ENCODE data around the gene NDUFB6.

DNA sequence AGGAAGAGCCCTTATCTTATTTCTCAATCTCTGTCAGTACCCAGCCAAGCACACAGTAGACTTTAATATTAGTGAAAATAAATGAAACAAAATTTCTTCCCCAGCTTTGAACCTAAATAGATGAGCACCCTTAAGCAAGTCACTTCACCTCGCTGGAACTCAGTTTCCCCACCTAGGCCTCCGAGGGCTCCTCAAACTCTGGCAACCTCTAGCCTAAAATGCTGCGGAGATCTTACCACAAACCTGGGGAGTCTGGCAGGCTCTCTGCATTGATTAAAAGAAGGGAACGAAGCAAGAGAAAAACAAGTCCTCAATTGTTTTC, 47.3 kb downstream of the NDUFB6 start:
- TF ChIP-seq, protein P1, sequence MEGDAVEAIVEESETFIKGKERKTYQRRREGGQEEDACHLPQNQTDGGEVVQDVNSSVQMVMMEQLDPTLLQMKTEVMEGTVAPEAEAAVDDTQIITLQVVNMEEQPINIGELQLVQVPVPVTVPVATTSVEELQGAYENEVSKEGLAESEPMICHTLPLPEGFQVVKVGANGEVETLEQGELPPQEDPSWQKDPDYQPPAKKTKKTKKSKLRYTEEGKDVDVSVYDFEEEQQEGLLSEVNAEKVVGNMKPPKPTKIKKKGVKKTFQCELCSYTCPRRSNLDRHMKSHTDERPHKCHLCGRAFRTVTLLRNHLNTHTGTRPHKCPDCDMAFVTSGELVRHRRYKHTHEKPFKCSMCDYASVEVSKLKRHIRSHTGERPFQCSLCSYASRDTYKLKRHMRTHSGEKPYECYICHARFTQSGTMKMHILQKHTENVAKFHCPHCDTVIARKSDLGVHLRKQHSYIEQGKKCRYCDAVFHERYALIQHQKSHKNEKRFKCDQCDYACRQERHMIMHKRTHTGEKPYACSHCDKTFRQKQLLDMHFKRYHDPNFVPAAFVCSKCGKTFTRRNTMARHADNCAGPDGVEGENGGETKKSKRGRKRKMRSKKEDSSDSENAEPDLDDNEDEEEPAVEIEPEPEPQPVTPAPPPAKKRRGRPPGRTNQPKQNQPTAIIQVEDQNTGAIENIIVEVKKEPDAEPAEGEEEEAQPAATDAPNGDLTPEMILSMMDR (IDR thresholded peaks at IDR 0.05; ENCODE audit: insufficient read depth, low read length) = no peak
- TF ChIP-seq POLR2AphosphoS5 (IDR thresholded peaks at IDR 0.05; ENCODE audit: low read depth) = no peak

Data from HL-60 (cell line).